Posterior cingulate gyrus (tissue), 11 donors: ENCODE data around the gene SNX32.

Experiments
- DNase-seq, 10 donors: peaks; one replicate each; pipeline versions ENCODE4 v3.0.0 to v3.0.0-alpha.2; 2020 to 2021; ENCODE audit warnings: mixed read lengths in 3 of 10
- intact Hi-C: fragments of 100-400 bp; cut with DNase I; formaldehyde crosslinking; loops from one replicate; pipeline ENCODE4 v1.15.1; 2023

The SNX32 gene

GRCh38 chr11:65854161-65854592 lies 20.4 kb downstream of the SNX32 start:
- intact Hi-C loops = no loop called here
- peak in 1 of 10 donors; percentile 59 for DNase-seq

DNA sequence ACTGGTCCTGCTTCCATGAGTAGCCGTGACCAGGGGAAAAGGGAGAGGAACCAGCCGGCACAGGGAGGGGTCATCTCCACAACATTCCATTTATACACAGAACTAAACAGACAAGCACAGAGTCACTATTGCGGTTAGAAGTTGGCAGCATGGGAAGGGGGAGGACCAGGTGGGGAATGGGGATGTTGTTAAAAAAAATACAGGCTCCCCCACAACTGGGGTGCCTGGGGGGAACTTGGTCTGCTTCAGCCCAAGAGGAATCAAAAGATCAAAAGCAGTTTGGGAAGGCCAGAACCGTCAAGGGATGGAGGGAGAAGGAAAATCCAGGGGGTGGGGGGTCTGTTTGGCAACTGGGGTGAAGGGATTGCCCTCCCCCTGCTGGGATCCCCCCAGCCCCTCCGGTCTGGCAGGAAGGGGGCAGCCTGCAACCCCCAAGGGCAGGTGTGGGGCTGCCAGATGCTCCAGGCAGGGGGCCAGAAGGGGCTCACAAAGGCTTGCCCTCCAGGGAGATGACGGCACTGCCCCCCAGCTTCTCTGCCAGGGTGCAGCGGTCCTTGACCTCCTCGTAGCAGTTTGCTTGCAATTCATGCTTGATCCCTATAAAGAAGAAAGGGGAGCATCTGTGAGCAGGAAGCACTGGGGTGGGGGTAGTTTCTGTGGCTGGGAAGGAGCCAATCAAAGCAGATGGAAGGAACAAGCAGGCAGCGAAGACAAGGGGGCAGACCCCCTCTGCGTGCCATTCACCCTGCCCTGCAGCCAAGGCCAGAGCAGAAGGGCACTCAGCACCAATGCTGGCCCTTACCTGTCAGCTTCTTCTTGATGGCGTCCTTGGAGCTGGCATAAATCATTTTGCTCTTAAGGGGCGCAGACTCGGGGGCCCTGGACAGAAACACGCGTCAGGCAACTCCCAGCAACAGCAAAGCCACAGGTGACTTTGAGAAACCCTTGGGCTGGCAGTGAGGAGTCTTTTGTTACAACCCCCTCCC lies 21.4 kb downstream of the SNX32 start:
- DNase-seq = peak in 2 of 10 donors; percentile 2 to 76
- intact Hi-C loops = no loop called here

- DNase-seq = peak in 2 of 10 donors; percentile 2 to 33
- intact Hi-C loops = no loop called here
These were observed 22.2 kb downstream of the SNX32 start for GRCh38 chr11:65855927-65856363.

DNA sequence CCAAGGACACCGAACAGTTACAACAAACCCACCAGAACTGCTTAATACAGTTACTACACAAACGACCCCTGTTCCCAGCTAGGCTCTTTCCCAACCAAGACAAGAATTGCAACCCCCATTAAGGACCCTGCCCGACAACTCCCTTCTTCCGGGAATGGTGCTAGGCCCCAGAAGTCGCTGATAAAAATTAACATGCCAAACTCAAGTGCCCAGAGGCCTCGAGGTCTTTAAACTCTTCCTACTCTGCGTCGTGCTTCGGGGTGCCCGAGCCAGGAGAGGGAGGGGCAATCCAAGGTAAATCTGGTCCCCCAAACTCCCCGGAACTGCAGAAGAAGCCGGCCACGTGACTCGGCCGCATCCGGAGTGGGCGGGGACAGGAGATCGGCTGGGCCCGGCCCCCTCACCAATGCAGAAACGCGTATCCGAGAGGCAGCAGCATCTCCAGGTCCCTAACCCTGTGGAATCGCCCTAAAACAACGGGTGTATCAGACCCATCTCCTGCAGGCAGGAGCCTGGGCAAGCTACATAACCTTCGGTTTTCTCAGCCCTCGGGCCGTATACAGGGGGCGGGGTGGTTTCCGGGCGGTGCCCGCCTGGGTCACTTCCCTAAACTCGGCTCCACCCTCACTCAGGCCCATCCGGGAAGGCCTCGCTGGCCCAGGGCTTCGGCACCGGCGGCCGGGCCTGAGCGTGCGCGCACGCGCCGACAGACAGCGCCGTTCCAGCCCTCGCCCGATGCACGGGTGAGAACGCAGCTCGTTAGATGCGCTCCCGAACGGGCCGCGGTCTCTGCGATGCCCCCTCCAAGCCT lies 23.1 kb downstream of the SNX32 start:
- DNase-seq = peak; percentile 64 to 96 (median 80)
- intact Hi-C loops = no loop called here

GRCh38 chr11:65857500-65857852 lies 23.7 kb downstream of the SNX32 start:
- intact Hi-C loops = no loop called here
- peak in 8 of 10 donors; percentile 40 to 95 (median 61) for DNase-seq

DNA sequence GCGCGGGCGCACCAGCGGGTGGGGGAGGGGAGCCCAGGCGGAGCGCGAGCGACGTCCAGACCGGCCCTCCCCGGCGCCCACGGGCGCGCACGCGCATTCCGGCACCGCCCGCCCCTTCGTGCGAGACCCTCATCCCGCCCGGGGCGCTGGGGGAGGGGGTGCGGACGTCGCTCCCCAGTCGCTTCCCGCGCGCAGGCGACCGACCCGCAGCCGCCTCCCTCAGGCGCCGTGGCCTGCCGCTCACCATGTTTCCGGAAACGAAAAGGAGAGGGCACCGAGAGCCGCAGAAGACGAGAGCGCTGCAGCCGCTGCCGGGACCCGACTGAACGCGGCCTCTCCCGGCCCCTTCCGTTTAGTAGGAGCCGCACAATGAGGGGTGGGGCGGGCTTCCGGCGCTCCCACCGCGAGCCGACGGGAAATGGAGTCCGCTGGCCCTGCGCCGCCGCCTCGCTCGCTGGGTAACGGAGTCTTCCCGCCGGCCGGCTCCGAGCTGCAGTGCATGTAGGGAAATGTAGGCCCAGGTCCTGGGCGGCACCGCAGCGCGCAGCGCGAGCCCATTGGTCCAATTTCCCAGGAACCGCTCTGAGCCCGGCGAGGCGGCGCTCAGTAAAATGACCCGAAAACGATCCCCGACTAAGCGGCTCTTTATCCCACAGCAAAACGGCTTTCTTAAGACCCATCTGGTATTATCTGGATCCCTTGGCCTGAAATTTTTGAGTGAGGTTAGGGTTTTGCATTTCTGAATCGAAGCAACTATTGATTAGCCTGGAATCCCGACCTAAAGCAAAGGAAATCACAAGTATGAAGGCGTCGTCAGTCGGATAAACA lies 24.3 kb downstream of the SNX32 start, which contains the start of gene CFL1:
Gene CFL1, minus strand, starts transcription at position 328 of the 828 bp plus-strand sequence. Its CDS starts 81 bp downstream, at position 247.
- intact Hi-C loops = loop anchor here (2.0 kb wide), 1 partner anchor 33 kb away; the partner anchor contains the start of gene CCDC85B
- peak; percentile 96 to 100 (median 98) for DNase-seq

DNA sequence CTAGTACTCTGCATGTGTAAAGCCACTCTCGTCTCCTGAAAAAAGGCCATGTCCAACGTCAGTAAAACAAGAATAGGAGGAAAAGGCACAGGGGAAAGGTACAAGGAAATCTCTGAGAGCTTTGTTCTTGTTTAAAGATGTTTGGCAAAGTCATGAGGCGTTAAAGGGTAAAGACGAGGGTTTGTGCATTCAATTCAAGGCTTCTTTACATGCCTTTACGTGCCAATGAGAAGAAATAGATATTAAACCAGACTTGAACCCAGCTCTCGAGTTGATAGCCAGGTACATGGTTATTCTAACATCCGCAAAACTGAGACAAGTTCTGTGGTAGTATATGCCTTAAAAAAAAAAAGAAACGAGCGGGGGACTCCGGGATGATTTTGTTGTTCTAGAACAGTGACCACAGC lies 24.9 kb downstream of the SNX32 start:
- DNase-seq = no peak
- intact Hi-C loops = loop anchor here (2.0 kb wide), 1 partner anchor 32 kb away; the partner anchor contains the start of gene CCDC85B

GRCh38 chr11:65859095-65859811 lies 25.5 kb downstream of the SNX32 start:
- peak; percentile 90 to 100 (median 97) for DNase-seq
- intact Hi-C loops = loop anchor here (2.0 kb wide), 1 partner anchor 32 kb away; the partner anchor contains the start of gene CCDC85B

- DNase-seq = peak in 3 of 10 donors; percentile 26 to 74 (median 38)
- intact Hi-C loops = loop anchor here (2.0 kb wide), 1 partner anchor 31 kb away; the partner anchor contains the start of gene CCDC85B
These were observed 26.1 kb downstream of the SNX32 start for GRCh38 chr11:65859812-65860277.

DNA sequence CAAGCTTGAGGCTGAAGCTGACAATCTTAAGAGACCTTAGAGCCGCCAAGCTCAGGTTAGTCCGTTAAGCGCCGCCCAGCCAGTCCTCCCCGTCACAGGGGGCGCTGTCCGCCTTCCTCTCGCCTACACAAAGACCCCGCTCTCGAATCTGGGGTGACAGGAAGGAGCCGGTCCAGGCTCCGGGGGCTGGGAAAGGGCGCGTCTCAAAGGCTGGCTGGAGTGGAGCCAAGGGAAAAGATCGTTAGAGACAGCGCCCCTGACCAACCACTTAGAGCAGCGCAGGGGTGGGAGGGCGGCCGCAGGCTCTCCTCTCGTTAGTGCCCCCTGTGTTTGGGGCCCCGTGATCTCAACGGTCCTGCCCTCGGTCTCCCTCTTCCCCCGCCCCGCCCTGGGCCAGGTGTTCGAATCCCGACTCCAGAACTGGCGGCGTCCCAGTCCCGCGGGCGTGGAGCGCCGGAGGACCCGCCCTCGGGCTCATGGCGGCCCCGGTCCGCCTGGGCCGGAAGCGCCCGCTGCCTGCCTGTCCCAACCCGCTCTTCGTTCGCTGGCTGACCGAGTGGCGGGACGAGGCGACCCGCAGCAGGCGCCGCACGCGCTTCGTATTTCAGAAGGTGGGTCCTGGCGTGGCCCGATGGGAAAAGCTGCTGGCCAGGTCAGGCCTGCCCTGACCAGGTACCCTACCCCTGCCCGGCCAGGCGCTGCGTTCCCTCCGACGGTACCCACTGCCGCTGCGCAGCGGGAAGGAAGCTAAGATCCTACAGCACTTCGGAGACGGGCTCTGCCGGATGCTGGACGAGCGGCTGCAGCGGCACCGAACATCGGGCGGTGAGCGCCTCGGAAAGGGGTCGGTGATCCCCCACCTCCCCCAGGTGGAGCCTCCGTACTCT lies 26.8 kb downstream of the SNX32 start, which contains the start of gene MUS81:
Gene MUS81, plus strand, starts transcription at position 156 of the 887 bp plus-strand sequence. Its CDS starts 321 bp downstream, at position 477.
- DNase-seq = peak; percentile 92 to 99 (median 95)
- intact Hi-C loops = no loop called here

GRCh38 chr11:65861165-65861505 lies 27.4 kb downstream of the SNX32 start:
- intact Hi-C loops = no loop called here
- DNase-seq = peak in 1 of 10 donors; percentile 78

DNA sequence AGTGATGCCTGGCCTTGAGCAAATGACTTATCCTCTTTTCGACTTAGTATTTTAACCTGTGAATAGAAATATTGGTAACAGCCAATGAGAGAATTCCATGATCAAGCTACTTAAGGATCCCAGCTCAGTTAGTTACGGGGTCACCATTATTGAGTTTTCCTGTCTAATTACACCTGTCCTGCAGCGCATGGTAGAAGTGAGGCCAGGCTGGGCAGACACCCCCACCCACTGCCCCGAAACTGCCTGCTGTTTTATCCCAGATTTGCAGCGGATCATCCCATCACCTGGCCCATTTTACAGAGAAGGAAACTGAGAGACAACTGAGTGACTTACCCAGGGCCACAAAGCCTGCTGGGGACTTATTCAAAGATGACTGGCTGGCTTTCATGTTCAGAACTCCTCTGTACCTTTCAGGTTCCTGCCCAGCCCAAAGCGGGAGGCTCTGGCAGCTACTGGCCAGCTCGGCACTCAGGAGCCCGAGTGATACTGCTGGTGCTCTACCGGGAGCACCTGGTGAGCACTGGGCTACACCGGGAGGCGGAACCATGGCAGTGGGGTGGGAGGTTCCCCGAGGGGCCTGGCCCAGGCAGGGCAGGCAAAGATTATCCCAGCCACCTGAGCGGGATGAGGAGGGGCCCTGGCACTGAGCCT lies 27.9 kb downstream of the SNX32 start:
- intact Hi-C loops = no loop called here
- DNase-seq = peak in 2 of 10 donors; percentile 19 to 62

DNA sequence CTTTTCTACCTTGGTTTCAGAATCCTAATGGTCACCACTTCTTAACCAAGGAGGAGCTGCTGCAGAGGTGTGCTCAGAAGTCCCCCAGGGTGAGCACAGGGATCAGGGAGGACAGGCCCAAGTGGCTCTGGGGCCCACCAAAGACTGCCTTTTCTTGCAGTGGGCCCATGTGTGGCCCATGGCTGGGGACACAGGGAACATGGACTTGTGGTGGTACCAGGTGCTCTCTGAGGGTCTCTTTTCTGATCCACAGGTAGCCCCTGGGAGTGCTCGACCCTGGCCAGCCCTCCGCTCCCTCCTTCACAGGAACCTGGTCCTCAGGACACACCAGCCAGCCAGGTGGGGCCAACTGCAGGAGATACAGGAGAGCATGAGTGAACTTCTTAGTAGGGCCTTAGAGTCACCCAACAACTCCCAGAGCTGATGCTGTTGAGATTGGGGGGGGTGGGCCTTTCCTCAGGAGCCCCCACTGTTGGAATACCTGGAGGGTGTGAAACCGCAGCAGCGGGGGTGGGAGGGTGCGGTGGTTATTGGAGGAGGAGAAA lies 28.5 kb downstream of the SNX32 start:
- intact Hi-C loops = no loop called here
- DNase-seq = peak in 2 of 10 donors; percentile 17 to 21

- peak in 4 of 10 donors; percentile 6 to 76 (median 57) for DNase-seq
- intact Hi-C loops = no loop called here
These were observed 29.5 kb downstream of the SNX32 start for GRCh38 chr11:65862941-65863888.

DNA sequence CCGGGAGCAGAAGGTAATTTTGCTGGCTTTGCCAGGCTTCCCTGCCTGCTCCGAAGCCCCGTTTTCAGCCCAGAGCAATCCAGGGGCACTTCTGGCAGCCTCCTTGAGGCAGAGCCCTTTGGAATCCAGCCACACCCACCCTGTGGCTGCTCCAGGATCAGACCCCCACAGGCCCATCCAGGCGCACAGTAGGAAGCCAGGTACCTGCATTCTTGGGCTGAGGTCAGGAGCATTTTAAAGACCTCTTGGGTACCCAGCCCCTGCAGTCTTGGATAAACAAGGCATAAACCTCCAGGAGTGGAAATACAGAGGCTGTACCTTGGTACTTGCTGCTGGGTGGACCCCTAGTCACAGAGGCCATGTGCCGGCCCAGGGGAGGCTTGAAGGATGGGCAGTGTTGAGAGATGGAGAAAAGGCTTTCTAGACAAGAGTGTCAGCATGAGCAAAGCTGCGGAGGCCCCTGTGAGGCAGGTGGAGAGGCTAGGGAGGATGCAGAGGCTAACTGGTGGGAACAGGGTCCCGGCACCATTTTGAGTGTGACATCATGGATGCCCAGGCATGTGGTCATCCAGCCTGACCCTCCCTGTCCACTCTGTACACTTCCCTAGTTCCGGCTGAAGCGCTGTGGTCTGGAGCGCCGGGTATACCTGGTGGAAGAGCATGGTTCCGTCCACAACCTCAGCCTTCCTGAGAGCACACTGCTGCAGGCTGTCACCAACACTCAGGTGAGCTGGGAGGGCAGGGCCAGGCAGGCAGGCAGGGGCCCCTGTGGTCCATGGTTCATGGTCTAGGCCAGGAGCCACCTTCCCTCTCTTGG lies 30.3 kb downstream of the SNX32 start:
- intact Hi-C loops = no loop called here
- peak in 2 of 10 donors; percentile 18 to 37 for DNase-seq
